DND-41 (cell line): ENCODE data around the gene SUV39H1.

Experiments used
- ATAC-seq: fragments of 200-7000 bp; cut with Tn5 transposase; 3 replicates; pipeline ENCODE4 v1.9.1; 2021; ENCODE audit warnings: low read depth; ENCODE audit not compliant: insufficient read depth
- DNase-seq: peaks from one replicate; pipeline ENCODE4 v3.0.0-alpha.2; 2020
- H2AFZ ChIP-seq: 2 replicates; pipeline ENCODE4 v1.6.0; 2012; ENCODE audit warnings: low read depth, low read length
- H3K27ac ChIP-seq: 2 replicates; pipeline ENCODE4 v1.5.1; 2012; ENCODE audit warnings: low read length, inconsistent platforms
- H3K27me3 ChIP-seq: fragments of 200-600 bp; sonication (generic); 2 replicates; pipeline ENCODE4 v1.6.0; 2012; ENCODE audit warnings: low read length, mild to moderate bottlenecking, inconsistent platforms; ENCODE audit not compliant: insufficient read depth, poor library complexity
- H3K36me3 ChIP-seq: 2 replicates; pipeline ENCODE4 v1.5.1; 2012; ENCODE audit warnings: low read length, inconsistent platforms; ENCODE audit not compliant: insufficient read depth
- H3K4me1 ChIP-seq: 2 replicates; pipeline ENCODE4 v1.5.1; 2012; ENCODE audit warnings: mild to moderate bottlenecking, low read length; ENCODE audit not compliant: insufficient read depth
- H3K4me2 ChIP-seq: 2 replicates; pipeline ENCODE4 v1.6.0; 2012; ENCODE audit warnings: mild to moderate bottlenecking, moderate library complexity, low read length, inconsistent platforms; ENCODE audit not compliant: insufficient read depth
- H3K4me3 ChIP-seq, 2 experiments: fragments of 200-600 bp in 1 of 2; shearing (Covaris generic) in 1 of 2; 2 replicates each; pipeline ENCODE4 v1.5.1; 2012 to 2016; ENCODE audit warnings: inconsistent platforms in 2 of 2, low read length in 2 of 2, mild to moderate bottlenecking in 2 of 2, low read depth in 1 of 2, moderate library complexity in 1 of 2
- H3K79me2 ChIP-seq: 2 replicates; pipeline ENCODE4 v1.6.0; 2012; ENCODE audit warnings: low read length, inconsistent platforms; ENCODE audit not compliant: insufficient read depth
- H3K9ac ChIP-seq: 2 replicates; pipeline ENCODE4 v1.6.0; 2012; ENCODE audit warnings: low read depth, mild to moderate bottlenecking, inconsistent platforms, low read length, moderate library complexity
- H3K9me3 ChIP-seq: 2 replicates; pipeline ENCODE4 v1.5.1; 2012; ENCODE audit warnings: low read length, moderate library complexity, mild to moderate bottlenecking, inconsistent platforms; ENCODE audit not compliant: insufficient read depth, severe bottlenecking
- H4K20me1 ChIP-seq: 2 replicates; pipeline ENCODE4 v1.6.0; 2012; ENCODE audit warnings: low read length; ENCODE audit not compliant: insufficient read depth
- EZH2 ChIP-seq: IDR thresholded peaks from 3 replicates; pipeline ENCODE4 v1.6.1; 2012; ENCODE audit warnings: borderline replicate concordance, low read depth, mild to moderate bottlenecking, moderate library complexity, low read length, inconsistent platforms; ENCODE audit not compliant: severe bottlenecking
- TF ChIP-seq, protein P1 (sequence below): IDR thresholded peaks from 2 replicates; pipeline ENCODE4 v1.5.1; 2012; ENCODE audit warnings: borderline replicate concordance, low read length, moderate library complexity, mild to moderate bottlenecking; ENCODE audit not compliant: poor library complexity, severe bottlenecking; ENCODE audit errors: extremely low read depth

Gene SUV39H1

DNA sequence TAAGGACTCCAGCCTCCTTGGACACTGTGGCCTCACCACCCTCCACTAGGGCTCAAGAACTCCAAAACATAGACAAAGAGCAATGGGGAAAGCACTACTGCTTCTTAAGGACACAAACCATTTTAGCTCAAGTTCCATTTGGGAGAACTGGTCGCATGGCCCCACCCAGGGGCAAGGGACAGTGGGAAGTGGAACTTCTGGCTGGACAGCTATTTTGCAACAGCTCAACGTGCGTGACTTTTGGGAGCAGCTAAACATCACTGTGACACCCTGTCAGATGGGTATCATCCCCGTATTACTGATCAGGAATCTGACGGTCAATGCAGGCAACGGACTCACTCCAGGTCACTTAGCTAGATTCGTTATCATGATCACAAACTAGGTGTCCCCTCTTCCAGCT, 56.0 kb downstream of the SUV39H1 start:
- H3K4me1 ChIP-seq = no peaks in the 10 kb centered on the region
- no peak overlapping the region for H2AFZ ChIP-seq
- DNase-seq (no peak), ATAC-seq (no peak)
- H3K4me3 ChIP-seq = no peak overlapping the region
- H4K20me1 ChIP-seq = no peaks in the 10 kb centered on the region
- H3K27me3 ChIP-seq = no peaks in the 10 kb centered on the region
- H3K9me3 ChIP-seq = no peaks in the 10 kb centered on the region
- no peak overlapping the region for H3K27ac ChIP-seq
- H3K79me2 ChIP-seq = no peaks in the 10 kb centered on the region
- no peaks in the 10 kb centered on the region for H3K36me3 ChIP-seq
- TF ChIP-seq, protein P1, sequence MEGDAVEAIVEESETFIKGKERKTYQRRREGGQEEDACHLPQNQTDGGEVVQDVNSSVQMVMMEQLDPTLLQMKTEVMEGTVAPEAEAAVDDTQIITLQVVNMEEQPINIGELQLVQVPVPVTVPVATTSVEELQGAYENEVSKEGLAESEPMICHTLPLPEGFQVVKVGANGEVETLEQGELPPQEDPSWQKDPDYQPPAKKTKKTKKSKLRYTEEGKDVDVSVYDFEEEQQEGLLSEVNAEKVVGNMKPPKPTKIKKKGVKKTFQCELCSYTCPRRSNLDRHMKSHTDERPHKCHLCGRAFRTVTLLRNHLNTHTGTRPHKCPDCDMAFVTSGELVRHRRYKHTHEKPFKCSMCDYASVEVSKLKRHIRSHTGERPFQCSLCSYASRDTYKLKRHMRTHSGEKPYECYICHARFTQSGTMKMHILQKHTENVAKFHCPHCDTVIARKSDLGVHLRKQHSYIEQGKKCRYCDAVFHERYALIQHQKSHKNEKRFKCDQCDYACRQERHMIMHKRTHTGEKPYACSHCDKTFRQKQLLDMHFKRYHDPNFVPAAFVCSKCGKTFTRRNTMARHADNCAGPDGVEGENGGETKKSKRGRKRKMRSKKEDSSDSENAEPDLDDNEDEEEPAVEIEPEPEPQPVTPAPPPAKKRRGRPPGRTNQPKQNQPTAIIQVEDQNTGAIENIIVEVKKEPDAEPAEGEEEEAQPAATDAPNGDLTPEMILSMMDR = no peak
- TF ChIP-seq EZH2 = no peak
- no peak overlapping the region for H3K9ac ChIP-seq
- no peak overlapping the region for H3K4me2 ChIP-seq

GRCh38 chrX:48753708-48754228, 57.2 kb downstream of the SUV39H1 start:
- no peak for ATAC-seq
- Histone ChIP-seq H3K36me3 (no peaks in the 10 kb centered on the region), H3K9ac (no peak overlapping the region), H3K27me3 (no peaks in the 10 kb centered on the region), H3K4me1 (no peaks in the 10 kb centered on the region), H2AFZ (no peak overlapping the region), H3K27ac (no peak overlapping the region), H3K4me2 (no peak overlapping the region), H3K4me3 (no peak overlapping the region), H3K79me2 (no peaks in the 10 kb centered on the region), H3K9me3 (no peaks in the 10 kb centered on the region), H4K20me1 (no peaks in the 10 kb centered on the region)
- TF ChIP-seq, protein P1 = no peak
- no peak for TF ChIP-seq EZH2
- DNase-seq = no peak

DNA sequence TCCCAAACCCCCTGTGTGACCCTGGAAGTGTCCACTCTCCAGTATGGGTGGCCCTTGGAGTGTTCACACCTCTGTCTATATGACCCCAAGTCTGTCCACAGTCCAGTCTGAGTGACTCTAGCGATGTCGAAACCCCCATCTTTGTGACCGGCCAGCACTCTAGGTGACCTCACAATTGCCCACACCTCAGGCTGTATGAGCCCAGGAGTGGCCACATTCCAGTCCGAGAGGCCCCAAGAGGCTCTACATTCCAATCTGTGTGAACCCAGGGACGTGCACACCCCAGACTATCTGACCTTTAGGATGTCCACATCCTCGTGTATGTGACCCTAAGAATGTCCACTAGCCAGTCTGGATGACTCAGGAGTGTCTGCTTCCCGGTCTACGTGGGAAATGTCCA, 57.7 kb downstream of the SUV39H1 start:
- no peak for ATAC-seq
- Histone ChIP-seq H3K9me3 (no peaks in the 10 kb centered on the region), H3K4me2 (no peak overlapping the region), H2AFZ (no peak overlapping the region), H3K4me1 (no peaks in the 10 kb centered on the region), H3K79me2 (no peaks in the 10 kb centered on the region), H3K4me3 (no peak overlapping the region), H4K20me1 (no peaks in the 10 kb centered on the region), H3K9ac (no peak overlapping the region), H3K27me3 (no peaks in the 10 kb centered on the region), H3K36me3 (no peaks in the 10 kb centered on the region), H3K27ac (no peak overlapping the region)
- DNase-seq = no peak
- TF ChIP-seq, protein P1 = no peak
- no peak for TF ChIP-seq EZH2
